DND-41 (cell line): ENCODE measurements around the gene ACAT2.
"Not testable (repeated sequence)": the region's sequence is repeated elsewhere in the genome, so short reads cannot be mapped to it uniquely, and the experiment has no call there.

Source experiments
- EZH2 ChIP-seq: IDR thresholded peaks from 3 replicates; pipeline ENCODE4 v1.6.1; 2012; ENCODE audit warnings: borderline replicate concordance, low read depth, mild to moderate bottlenecking, moderate library complexity, low read length, inconsistent platforms; ENCODE audit not compliant: severe bottlenecking
- TF ChIP-seq, protein P1 (sequence below): IDR thresholded peaks from 2 replicates; pipeline ENCODE4 v1.5.1; 2012; ENCODE audit warnings: borderline replicate concordance, low read length, moderate library complexity, mild to moderate bottlenecking; ENCODE audit not compliant: poor library complexity, severe bottlenecking; ENCODE audit errors: extremely low read depth

DNA sequence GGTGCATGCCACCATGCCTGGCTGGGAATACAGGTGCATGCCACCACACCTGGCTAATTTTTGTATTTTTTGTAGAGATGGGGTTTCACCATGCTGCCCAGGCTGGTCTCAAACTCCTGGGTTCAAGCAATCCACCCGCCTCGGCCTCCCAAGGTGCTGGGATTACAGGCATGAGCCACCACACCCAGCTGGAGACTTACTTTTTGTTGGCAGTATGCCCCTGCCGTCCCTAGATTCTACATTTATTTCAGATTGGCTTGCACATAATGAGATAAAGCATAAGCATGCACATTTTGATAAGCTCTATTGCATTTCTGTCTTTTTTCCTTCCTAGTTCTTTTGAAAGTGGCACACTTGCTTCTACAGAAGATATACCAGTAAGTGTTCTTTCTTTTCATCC lies 54.9 kb downstream of the ACAT2 start:
- TF ChIP-seq, protein P1, sequence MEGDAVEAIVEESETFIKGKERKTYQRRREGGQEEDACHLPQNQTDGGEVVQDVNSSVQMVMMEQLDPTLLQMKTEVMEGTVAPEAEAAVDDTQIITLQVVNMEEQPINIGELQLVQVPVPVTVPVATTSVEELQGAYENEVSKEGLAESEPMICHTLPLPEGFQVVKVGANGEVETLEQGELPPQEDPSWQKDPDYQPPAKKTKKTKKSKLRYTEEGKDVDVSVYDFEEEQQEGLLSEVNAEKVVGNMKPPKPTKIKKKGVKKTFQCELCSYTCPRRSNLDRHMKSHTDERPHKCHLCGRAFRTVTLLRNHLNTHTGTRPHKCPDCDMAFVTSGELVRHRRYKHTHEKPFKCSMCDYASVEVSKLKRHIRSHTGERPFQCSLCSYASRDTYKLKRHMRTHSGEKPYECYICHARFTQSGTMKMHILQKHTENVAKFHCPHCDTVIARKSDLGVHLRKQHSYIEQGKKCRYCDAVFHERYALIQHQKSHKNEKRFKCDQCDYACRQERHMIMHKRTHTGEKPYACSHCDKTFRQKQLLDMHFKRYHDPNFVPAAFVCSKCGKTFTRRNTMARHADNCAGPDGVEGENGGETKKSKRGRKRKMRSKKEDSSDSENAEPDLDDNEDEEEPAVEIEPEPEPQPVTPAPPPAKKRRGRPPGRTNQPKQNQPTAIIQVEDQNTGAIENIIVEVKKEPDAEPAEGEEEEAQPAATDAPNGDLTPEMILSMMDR: not testable (repeated sequence)
- TF ChIP-seq EZH2: not testable (repeated sequence)
